A673 (cell line): ENCODE data around the gene GRID1. TPM values are rescaled to one million over a fixed set of nuclear protein-coding genes. Genes with fewer than 3 reads are reported as not detected.

Experiments used
- BruUV-seq: library from RNA; stranded (reverse); fragments of 400-500 nt; replicated peaks from 2 replicates; lab custom pipeline; 2021; lab: Mats Ljungman, UMichigan
- CTCF ChIA-PET: fragments of 300-600 bp; sonication (Branson Sonifier 250); formaldehyde crosslinking; loops from one replicate; lab custom pipeline; 2022; ENCODE audit warnings: antibody characterized with exemption; lab: Charles Lee
- POLR2A ChIA-PET: fragments of 300-600 bp; sonication (Branson Sonifier 250); formaldehyde crosslinking; loops from one replicate; lab custom pipeline; 2022; ENCODE audit warnings: antibody characterized with exemption; ENCODE audit not compliant: low non-redundant PET; lab: Charles Lee
- DNase-seq: peaks from one replicate; pipeline ENCODE4 v3.0.0-alpha.2; 2015; ENCODE audit warnings: low spot score
- H3K27ac ChIP-seq: fragments of 200-600 bp; sonication (generic); 2 replicates; pipeline ENCODE4 v1.5.1; 2016; ENCODE audit warnings: mixed run types, low read depth, mild to moderate bottlenecking, mixed read lengths, antibody characterized with exemption, low read length; ENCODE audit not compliant: poor library complexity, severe bottlenecking
- H3K27me3 ChIP-seq: fragments of 200-600 bp; sonication (generic); replicated peaks from 2 replicates; pipeline ENCODE4 v1.6.1; 2017; ENCODE audit warnings: mixed run types, low read depth, mild to moderate bottlenecking, mixed read lengths, antibody characterized with exemption, low read length; ENCODE audit not compliant: insufficient read depth, poor library complexity
- H3K36me3 ChIP-seq: fragments of 200-600 bp; sonication (generic); 2 replicates; pipeline ENCODE4 v1.6.1; 2016; ENCODE audit warnings: mixed run types, mild to moderate bottlenecking, mixed read lengths, antibody characterized with exemption, low read length; ENCODE audit not compliant: insufficient read depth, poor library complexity, severe bottlenecking
- H3K4me1 ChIP-seq: fragments of 200-600 bp; sonication (generic); 2 replicates; pipeline ENCODE4 v1.6.1; 2017; ENCODE audit warnings: mixed run types, mild to moderate bottlenecking, mixed read lengths, antibody characterized with exemption, low read length; ENCODE audit not compliant: insufficient read depth, poor library complexity, severe bottlenecking
- H3K4me3 ChIP-seq: fragments of 200-600 bp; sonication (generic); 2 replicates; pipeline ENCODE4 v1.5.1; 2016; ENCODE audit warnings: low read depth, mixed run types, mild to moderate bottlenecking, mixed read lengths, low read length; ENCODE audit not compliant: poor library complexity, severe bottlenecking
- H3K9me3 ChIP-seq: fragments of 200-600 bp; sonication (generic); 2 replicates; pipeline ENCODE4 v1.6.1; 2016; ENCODE audit warnings: mixed run types, low read depth, mild to moderate bottlenecking, mixed read lengths, antibody characterized with exemption, low read length; ENCODE audit not compliant: poor library complexity, severe bottlenecking
- EZH2 ChIP-seq: fragments of 200-600 bp; sonication (generic); IDR thresholded peaks from 2 replicates; pipeline ENCODE4 v1.6.1; 2017; ENCODE audit warnings: borderline replicate concordance, low read depth, mild to moderate bottlenecking, mixed read lengths, antibody characterized with exemption, low read length; ENCODE audit not compliant: poor library complexity, severe bottlenecking
- intact Hi-C: fragments of 100-400 bp; cut with micrococcal nuclease; formaldehyde crosslinking; loops from one replicate; pipeline ENCODE4 v1.10.0; 2022; ENCODE audit not compliant: unreplicated experiment
- total RNA-seq: library from RNA; stranded (reverse); gene quantifications from 2 replicates; pipeline ENCODE4 v1.2.3, GENCODE V29; 2021
- TF ChIP-seq, protein P1 (sequence below): fragments of 300-800, 200-600 bp; sonication (generic); conservative IDR thresholded peaks from 2 replicates; pipeline ENCODE4 v1.5.1; 2017; ENCODE audit warnings: low read depth, mild to moderate bottlenecking, antibody characterized with exemption, low read length, moderate library complexity, mixed read lengths

GRID1 gene
- total RNA-seq, 1 experiment from 2014 or later: not detected

DNA sequence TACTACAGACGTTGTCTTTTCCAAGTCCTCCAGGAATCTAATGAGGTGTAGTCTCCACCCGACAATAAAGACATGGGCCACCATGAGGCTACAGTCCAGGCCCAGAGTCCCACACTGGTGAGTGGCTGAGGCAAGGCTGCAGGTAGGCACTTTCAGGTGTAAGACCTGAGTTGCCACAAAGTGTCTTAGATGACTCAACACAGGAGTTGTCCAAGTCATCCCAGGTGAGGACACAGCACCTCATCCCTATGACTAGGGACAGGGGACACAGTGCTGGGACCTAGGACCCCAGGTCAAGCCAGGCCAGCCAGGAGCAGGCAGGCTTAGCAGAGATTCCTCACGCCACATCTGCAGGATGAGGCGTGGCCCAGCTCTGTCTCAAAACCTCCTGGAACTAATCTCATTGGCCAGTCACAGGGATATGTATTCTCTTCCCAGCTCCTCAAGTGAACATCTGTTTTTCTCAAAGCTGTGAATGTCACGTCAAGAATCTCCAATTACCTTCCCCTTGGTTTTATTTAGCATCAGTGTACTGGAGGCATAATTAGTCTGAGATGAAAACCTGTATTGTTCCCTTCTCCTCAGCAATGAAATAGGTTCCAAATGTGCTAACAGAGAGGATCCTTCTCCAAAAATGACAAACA lies 254.6 kb downstream of the GRID1 start:
- CTCF ChIA-PET: no interaction called here
- no TSS peak for BruUV-seq
- POLR2A ChIA-PET: no interaction called here

DNA sequence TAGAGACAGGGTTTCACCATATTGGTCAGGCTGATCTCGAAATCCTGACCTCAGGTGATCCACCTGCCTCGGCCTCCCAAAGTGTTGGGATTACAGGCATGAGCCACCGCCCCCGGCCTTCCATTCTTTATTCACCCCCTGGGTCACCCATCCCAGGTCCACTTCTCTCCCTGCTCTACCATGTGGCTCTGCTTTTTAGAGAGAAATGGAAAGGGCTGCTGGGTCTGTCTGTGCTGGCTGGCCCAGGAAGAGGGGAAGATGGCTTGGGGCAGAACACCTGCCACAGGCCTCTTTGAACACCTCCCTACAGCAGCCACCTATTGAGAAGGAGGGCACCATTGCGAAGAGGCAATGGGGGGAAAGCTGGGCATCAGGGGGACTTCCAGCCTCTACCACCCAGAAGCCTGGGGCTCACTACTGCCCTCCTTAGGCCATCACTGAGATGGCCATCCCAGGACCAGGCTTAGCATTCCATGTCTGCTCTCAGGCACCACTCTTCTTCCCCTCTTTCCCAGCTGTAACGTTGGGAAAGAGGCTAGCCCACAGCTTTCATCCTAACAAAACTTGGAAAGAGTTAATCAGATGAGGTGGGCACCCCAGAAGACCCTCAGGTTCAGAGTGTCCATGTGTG lies 256.3 kb downstream of the GRID1 start:
- Histone ChIP-seq H3K27ac (no peak overlapping the region), H3K36me3 (no peaks in the 10 kb centered on the region), H3K4me3 (no peak overlapping the region), H3K9me3 (no peaks in the 10 kb centered on the region), H3K27me3 (no peaks in the 10 kb centered on the region), H3K4me1 (no peaks in the 10 kb centered on the region)
- no TSS peak for BruUV-seq
- TF ChIP-seq EZH2: no peak
- TF ChIP-seq, protein P1, sequence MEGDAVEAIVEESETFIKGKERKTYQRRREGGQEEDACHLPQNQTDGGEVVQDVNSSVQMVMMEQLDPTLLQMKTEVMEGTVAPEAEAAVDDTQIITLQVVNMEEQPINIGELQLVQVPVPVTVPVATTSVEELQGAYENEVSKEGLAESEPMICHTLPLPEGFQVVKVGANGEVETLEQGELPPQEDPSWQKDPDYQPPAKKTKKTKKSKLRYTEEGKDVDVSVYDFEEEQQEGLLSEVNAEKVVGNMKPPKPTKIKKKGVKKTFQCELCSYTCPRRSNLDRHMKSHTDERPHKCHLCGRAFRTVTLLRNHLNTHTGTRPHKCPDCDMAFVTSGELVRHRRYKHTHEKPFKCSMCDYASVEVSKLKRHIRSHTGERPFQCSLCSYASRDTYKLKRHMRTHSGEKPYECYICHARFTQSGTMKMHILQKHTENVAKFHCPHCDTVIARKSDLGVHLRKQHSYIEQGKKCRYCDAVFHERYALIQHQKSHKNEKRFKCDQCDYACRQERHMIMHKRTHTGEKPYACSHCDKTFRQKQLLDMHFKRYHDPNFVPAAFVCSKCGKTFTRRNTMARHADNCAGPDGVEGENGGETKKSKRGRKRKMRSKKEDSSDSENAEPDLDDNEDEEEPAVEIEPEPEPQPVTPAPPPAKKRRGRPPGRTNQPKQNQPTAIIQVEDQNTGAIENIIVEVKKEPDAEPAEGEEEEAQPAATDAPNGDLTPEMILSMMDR: peak; percentile 57
- CTCF ChIA-PET: no interaction called here
- POLR2A ChIA-PET: no interaction called here
- intact Hi-C loops: no loop called here
- DNase-seq: no peak

More for the DNA sequence above, 254.6 kb downstream of the GRID1 start:
- no peaks in the 10 kb centered on the region for H3K36me3 ChIP-seq
- intact Hi-C loops: no loop called here
- no peaks in the 10 kb centered on the region for H3K27me3 ChIP-seq
- no peak for DNase-seq
- no peak overlapping the region for H3K4me3 ChIP-seq
- H3K27ac ChIP-seq: no peak overlapping the region
- H3K4me1 ChIP-seq: no peaks in the 10 kb centered on the region
- TF ChIP-seq, protein P1: no peak
- TF ChIP-seq EZH2: no peak
- H3K9me3 ChIP-seq: no peaks in the 10 kb centered on the region

DNA sequence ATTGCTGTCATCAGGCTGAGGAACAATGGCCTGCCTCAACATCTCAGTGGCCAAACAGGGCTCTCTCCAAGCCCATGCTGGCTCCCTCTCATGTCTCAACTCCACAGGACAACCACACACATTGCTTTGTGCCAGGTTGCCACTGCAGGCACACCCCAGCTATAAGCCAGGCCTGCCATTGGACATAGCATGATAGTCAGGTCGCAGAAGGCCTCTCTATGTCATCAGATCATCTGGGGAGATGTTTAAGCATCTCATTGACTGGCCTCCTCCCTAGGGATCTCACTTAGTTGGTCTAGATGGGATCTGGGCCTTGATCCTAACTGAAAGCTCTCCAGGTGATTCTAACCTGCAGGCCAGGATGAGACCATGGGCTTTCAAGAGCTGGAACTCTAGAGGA lies 257.2 kb downstream of the GRID1 start:
- TF ChIP-seq, protein P1: no peak
- no peak for TF ChIP-seq EZH2
- intact Hi-C loops: no loop called here
- Histone ChIP-seq H3K27ac (no peak overlapping the region), H3K36me3 (no peaks in the 10 kb centered on the region), H3K9me3 (no peaks in the 10 kb centered on the region), H3K27me3 (no peaks in the 10 kb centered on the region), H3K4me3 (no peak overlapping the region), H3K4me1 (no peaks in the 10 kb centered on the region)
- DNase-seq: no peak
- POLR2A ChIA-PET: no interaction called here
- CTCF ChIA-PET: no interaction called here
- BruUV-seq: no TSS peak
